Measurements from ENCODE around the gene WFDC13. TPM values are rescaled to one million over a fixed set of nuclear protein-coding genes. Genes with fewer than 3 reads are reported as not detected.
"Not testable (repeated sequence)": the region's sequence is repeated elsewhere in the genome, so short reads cannot be mapped to it uniquely, and the experiment has no call there.

Gene WFDC13, protein sequence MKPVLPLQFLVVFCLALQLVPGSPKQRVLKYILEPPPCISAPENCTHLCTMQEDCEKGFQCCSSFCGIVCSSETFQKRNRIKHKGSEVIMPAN
- not detected for total RNA-seq

DNA sequence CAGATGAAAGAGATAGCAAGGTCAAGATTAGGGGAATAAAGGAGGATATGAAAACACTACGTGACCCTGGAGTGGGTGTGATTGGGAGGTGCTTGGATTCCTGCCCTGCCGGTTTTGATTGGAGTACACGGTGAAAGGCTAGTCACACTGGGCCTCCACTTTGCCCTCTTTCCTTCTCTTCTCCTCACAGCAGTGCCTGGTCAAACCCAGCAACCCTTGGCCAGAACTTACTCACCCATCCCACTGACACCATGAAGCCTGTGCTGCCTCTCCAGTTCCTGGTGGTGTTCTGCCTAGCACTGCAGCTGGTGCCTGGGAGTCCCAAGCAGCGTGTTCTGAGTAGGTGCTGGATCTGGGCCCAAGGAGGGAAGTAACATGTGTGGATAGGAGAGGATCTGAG, at the start of gene WFDC13:
TSS of gene WFDC13 (plus strand) at position 166 of the 400 bp plus-strand sequence. CDS start at position 252, 86 bp downstream.
- ATAC-seq (replicated peaks): no peak
- H3K36me3 Mint-ChIP-seq (ENCODE audit: low read depth): no peaks in the 10 kb centered on the region
- no peaks in the 10 kb centered on the region for H3K4me1 Mint-ChIP-seq
- H3K27ac Mint-ChIP-seq: no peak within 1 kb of the TSS
- peaks cover 15% of the 10 kb centered on the region for H3K27me3 Mint-ChIP-seq
- no peaks in the 10 kb centered on the region for H3K9me3 Mint-ChIP-seq
- H3K4me3 Mint-ChIP-seq: no peak within 1 kb of the TSS

DNA sequence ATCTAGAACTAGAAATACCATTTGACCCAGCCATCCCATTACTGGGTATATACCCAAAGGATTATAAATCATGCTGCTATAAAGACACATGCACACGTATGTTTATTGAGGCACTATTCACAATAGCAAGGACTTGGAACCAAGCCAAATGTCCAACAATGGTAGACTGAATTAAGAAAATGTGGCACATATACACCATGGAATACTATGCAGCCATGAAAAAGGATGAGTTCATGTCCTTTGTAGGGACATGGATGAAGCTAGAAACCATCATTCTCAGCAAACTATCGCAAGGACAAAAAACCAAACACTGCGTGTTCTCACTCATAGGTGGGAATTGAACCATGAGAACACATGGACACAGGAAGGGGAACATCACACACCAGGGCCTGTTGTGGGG, 44.8 kb upstream of the WFDC13 start:
- H3K9me3 Mint-ChIP-seq; ATAC-seq (replicated peaks): not testable (repeated sequence)

DNA sequence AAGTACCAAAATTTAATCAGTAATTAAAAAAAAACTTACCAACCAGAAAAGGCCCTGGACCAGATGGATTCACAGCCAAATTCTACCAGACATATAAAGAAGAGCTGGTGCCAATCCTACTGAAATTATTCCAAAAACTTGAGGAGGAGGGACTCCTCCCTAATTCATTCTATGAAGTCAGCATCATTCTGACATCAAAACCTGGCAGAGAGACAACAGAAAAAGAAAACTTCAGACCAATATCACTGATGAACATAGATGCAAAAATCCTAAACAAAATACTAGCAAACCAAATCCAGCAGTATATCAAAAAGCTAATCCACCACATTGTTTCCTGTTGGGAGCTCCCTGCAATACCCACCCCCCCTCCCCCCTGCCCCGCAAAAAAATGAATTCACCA, 31.7 kb upstream of the WFDC13 start, which contains the start of gene WFDC11:
TSS of gene WFDC11 (minus strand) at position 101 of the 400 bp plus-strand sequence. CDS start 19,639 bp downstream, outside the sequence.
- Mint-ChIP-seq H3K4me3 (no peak within 1 kb of the TSS), H3K4me1 (no peaks in the 10 kb centered on the region), H3K9me3 (no peaks in the 10 kb centered on the region), H3K27me3 (peaks cover 23% of the 10 kb centered on the region), H3K36me3 (ENCODE audit: low read depth) (no peaks in the 10 kb centered on the region), H3K27ac (no peak within 1 kb of the TSS)
- ATAC-seq (replicated peaks): no peak

More for the DNA sequence above, 44.8 kb upstream of the WFDC13 start:
- H3K27me3 Mint-ChIP-seq; H3K4me1 Mint-ChIP-seq; H3K4me3 Mint-ChIP-seq; H3K36me3 Mint-ChIP-seq (ENCODE audit: low read depth); H3K27ac Mint-ChIP-seq: not testable (repeated sequence)

DNA sequence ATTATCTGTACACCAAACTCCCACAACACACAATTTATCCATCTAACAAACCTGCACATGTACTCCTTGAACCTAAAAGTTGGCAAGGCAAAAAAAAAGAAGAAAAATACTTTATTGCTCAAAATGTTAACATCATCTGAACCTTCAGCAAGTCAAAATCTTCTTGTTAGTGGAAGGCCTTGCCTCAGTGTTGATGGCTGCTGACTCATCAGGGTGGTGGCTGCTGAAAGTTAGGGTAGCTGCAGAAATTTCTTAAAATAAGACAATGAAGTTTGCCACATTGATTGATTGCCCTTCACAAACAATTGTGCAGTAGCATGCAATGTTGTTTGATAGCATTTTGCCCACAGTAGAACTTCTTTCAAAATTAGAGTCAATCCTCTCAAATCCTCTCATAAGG, 29.1 kb upstream of the WFDC13 start:
- Mint-ChIP-seq H3K36me3 (ENCODE audit: low read depth) (no peaks in the 10 kb centered on the region), H3K4me3 (no peak overlapping the region), H3K27me3 (peaks cover 27% of the 10 kb centered on the region), H3K9me3 (peaks cover 1% of the 10 kb centered on the region), H3K27ac (no peak overlapping the region), H3K4me1 (no peaks in the 10 kb centered on the region)
- no peak for ATAC-seq (replicated peaks)

DNA sequence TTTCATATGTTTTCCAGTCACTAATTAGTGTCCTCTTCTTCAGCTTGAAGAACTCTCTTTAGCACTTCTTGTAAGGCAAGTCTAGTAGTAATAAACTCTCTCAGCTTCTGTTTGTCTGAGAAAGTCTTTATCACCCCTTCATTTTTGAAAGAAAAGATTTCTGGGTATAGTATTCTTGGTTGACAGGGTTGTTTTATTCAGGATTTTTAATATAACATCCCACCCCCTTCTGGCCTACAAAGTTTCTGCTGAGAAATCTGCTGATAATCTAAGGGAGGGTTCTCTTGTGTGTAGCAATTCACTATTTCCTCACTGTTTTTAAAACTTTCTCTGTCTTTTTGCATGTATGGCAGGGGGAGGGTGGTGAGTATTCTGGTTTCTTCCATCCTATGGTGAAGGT, 22.2 kb upstream of the WFDC13 start:
- no peak for ATAC-seq (replicated peaks)
- Mint-ChIP-seq H3K27ac (no peak overlapping the region), H3K36me3 (ENCODE audit: low read depth) (no peaks in the 10 kb centered on the region), H3K9me3 (peaks cover 10% of the 10 kb centered on the region), H3K27me3 (peaks cover 19% of the 10 kb centered on the region), H3K4me1 (no peaks in the 10 kb centered on the region), H3K4me3 (no peak overlapping the region)

DNA sequence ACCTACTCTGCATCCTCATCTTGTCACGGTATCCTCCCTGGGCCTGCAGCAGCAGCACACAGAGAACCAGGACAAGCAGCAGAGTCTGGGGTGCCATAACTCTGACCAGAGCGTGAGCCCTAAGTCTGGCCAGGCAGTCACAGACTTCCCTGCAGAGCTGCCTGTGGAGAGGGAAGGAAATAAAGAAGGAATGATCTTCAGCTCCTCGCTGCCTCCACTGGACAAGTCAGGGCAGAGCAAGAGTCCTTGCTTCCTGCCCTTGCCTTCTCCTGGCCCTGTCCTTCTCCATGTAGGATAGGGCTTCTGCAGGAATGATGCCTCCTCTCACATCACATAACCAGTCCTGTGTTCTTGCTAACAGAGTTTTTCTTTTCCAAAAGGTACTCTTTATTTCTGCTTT, 15.9 kb upstream of the WFDC13 start:
- Mint-ChIP-seq H3K27me3 (peaks cover 18% of the 10 kb centered on the region), H3K27ac (no peak overlapping the region), H3K9me3 (peaks cover 3% of the 10 kb centered on the region), H3K36me3 (ENCODE audit: low read depth) (no peaks in the 10 kb centered on the region), H3K4me3 (no peak overlapping the region), H3K4me1 (no peaks in the 10 kb centered on the region)
- ATAC-seq (replicated peaks): no peak

DNA sequence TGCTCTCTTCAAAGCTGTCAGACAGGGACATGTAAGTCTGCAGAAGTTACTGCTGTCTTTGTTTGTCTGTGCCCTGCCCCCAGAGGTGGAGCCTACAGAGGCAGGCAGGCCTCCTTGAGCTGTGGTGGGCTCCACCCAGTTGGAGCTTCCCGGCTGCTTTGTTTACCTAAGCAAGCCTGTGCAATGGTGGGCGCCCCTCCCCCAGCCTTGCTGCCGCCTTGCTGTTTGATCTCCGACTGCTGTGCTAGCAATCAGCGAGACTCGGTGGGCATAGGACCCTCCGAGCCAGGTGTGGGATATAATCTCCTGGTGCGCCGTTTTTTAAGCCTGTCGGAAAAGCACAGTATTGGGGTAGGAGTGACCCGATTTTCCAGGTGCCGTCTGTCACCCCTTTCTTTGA, 8.5 kb upstream of the WFDC13 start:
- not testable (repeated sequence) for H3K27ac Mint-ChIP-seq; H3K36me3 Mint-ChIP-seq (ENCODE audit: low read depth); ATAC-seq (replicated peaks); H3K4me3 Mint-ChIP-seq; H3K9me3 Mint-ChIP-seq; H3K4me1 Mint-ChIP-seq
- peaks cover 37% of the 10 kb centered on the region for H3K27me3 Mint-ChIP-seq

DNA sequence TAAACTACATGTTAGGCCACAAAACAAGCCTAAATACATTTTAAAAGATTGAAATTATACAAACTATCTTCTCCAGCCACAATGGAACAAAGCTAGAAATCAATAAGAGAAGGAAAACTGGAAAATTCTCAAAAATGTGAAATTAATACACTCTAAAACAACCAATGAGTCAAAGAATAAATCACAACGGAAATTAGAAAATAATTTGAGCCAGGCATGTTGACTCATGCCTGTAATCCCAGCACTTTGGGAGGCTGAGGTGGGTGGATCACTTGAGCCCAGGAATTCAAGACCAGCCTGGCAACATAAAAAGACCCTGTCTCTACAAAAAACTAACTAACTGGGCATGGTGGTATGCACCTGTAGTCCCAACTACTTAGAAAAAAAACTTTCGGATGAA, 6.3 kb upstream of the WFDC13 start:
- no peaks in the 10 kb centered on the region for H3K4me1 Mint-ChIP-seq
- H3K27me3 Mint-ChIP-seq: peaks cover 37% of the 10 kb centered on the region
- no peak for ATAC-seq (replicated peaks)
- no peak overlapping the region for H3K27ac Mint-ChIP-seq
- H3K9me3 Mint-ChIP-seq: peaks cover 3% of the 10 kb centered on the region
- no peaks in the 10 kb centered on the region for H3K36me3 Mint-ChIP-seq (ENCODE audit: low read depth)
- no peak overlapping the region for H3K4me3 Mint-ChIP-seq

DNA sequence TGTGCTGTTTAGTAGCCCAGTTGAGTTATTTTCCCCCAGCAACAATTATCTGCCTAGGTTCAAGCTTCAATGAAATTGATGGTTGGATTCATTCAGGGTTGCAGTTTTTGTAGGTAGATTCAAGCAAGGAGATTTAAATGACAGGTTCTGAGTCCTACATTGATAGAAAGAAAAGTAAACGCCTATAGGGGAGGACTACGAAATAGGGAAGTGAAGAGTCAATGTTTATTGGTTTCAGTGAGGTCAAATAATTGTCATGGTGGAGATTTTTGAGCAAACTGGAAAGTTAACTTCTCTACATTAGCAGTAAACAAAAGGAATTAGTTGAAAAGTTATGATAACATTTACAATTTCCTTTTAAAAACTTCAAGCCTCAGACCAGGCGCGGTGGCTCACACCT, 734 bp upstream of the WFDC13 start:
- Mint-ChIP-seq H3K36me3 (ENCODE audit: low read depth) (no peaks in the 10 kb centered on the region), H3K4me3 (no peak overlapping the region), H3K27me3 (peaks cover 19% of the 10 kb centered on the region), H3K27ac (no peak overlapping the region), H3K9me3 (no peaks in the 10 kb centered on the region), H3K4me1 (no peaks in the 10 kb centered on the region)
- no peak for ATAC-seq (replicated peaks)

DNA sequence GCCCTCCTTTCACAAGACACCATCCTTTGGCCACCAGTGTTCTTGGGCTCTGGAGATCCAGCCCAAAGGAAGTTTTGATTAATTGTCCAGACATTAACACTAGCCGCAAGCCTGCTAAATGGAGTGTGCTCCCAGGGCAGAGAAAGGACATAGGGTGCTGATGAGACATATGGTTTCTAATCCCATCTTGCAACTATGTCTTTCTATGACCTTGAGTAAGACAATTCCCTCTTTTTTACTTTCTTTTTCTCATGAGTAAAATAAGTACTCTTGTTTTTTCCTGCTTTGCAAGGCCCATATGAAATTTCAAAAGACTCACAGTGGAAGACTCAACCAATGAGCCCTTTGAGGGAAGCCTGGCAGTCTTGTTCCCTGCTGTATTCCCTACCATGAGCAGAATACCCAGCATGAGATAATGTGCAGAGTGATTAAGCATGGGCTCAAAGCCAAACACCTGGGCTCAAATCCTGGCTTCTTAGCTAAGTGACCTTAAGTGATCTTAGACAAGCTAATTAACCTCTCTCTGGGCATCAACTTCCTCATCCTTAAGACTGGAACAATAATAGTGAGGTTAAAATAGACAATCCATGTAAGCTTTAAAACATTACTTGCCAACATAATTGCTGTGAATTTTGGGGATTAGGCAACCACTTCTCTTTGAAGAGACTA, 3.3 kb downstream of the WFDC13 start, which contains the start of gene WFDC10B:
TSS of gene WFDC10B (minus strand) at position 51 of the 669 bp plus-strand sequence. CDS start 19,027 bp downstream, outside the sequence.
- ATAC-seq (replicated peaks): no peak
- H3K27me3 Mint-ChIP-seq: peaks cover 28% of the 10 kb centered on the region
- H3K4me1 Mint-ChIP-seq: no peaks in the 10 kb centered on the region
- H3K9me3 Mint-ChIP-seq: no peaks in the 10 kb centered on the region
- H3K36me3 Mint-ChIP-seq (ENCODE audit: low read depth): no peaks in the 10 kb centered on the region
- H3K27ac Mint-ChIP-seq: no peak within 1 kb of the TSS
- H3K4me3 Mint-ChIP-seq: no peak within 1 kb of the TSS

DNA sequence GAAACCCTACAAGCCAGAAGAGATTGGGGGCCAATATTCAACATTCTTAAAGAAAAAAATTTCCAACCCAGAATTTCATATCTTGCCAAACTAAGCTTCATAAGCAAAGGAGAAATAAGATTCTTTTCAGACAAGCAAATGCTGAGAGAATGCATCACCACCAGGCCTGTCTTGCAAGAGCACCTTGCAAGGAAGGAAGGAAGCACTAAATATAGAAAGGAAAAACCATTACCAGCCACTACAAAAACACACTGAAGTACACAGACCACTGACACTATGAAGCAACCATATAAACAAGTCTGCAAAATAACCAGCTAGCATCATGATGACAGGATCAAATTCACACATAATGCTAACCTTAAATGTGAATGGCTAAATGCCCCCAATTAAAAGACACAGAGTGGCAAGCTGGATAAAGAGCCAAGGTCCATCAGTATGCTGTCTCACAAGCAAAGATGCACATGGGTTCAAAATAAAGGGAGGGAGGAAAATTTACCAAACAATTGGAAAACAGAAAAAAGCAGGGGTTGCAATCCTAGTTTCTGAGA, 14.4 kb downstream of the WFDC13 start:
- peaks cover 49% of the 10 kb centered on the region for H3K27me3 Mint-ChIP-seq
- ATAC-seq (replicated peaks); H3K4me3 Mint-ChIP-seq; H3K36me3 Mint-ChIP-seq (ENCODE audit: low read depth); H3K9me3 Mint-ChIP-seq; H3K27ac Mint-ChIP-seq; H3K4me1 Mint-ChIP-seq: not testable (repeated sequence)

DNA sequence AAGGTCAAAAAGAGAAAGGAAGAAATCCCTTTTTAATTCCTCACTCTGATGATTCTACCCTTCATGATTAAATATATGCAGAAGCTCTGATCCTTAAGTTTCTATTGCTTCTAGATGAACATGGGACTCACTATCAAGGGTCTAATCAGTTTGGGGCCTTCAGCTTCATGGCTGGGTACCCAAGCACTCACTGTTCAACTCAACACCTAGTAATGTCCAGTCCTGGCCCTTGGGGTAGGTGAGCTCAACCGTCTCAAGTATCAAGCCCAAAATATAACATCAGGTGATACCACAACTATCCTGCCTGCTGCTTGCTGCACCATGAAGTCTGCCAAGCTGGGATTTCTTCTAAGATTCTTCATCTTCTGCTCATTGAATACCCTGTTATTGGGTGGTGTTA, 20.2 kb downstream of the WFDC13 start, which contains the start of gene SPINT4:
TSS of gene SPINT4 (plus strand) at position 301 of the 400 bp plus-strand sequence. CDS start at position 322, 21 bp downstream.
- Mint-ChIP-seq H3K9me3 (no peaks in the 10 kb centered on the region), H3K27me3 (peaks cover 39% of the 10 kb centered on the region), H3K4me3 (no peak within 1 kb of the TSS), H3K4me1 (peaks cover 4% of the 10 kb centered on the region), H3K27ac (no peak within 1 kb of the TSS), H3K36me3 (ENCODE audit: low read depth) (no peaks in the 10 kb centered on the region)
- ATAC-seq (replicated peaks): no peak

DNA sequence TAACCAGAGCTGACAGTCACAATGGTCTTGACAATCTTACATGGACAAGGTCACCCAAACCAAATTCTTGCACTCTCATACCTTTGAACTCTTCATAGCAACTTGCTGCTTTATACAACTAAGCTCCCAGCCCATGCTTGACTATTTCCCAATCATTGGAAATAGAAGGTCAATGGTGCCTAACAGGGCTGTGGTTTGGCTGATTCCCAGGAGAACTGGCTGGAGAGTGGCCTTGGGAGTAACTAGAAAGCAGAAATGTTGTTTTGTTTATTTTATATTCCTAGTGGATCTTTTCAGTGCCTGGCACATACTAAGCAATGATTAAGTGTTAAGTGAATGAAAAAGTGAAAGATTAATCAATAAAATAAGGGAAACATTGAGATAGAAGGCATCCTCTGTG, 23.3 kb downstream of the WFDC13 start:
- peaks cover 7% of the 10 kb centered on the region for H3K4me1 Mint-ChIP-seq
- H3K9me3 Mint-ChIP-seq: no peaks in the 10 kb centered on the region
- ATAC-seq (replicated peaks): no peak
- H3K27ac Mint-ChIP-seq: no peak overlapping the region
- no peak overlapping the region for H3K4me3 Mint-ChIP-seq
- no peaks in the 10 kb centered on the region for H3K36me3 Mint-ChIP-seq (ENCODE audit: low read depth)
- peaks cover 29% of the 10 kb centered on the region for H3K27me3 Mint-ChIP-seq

DNA sequence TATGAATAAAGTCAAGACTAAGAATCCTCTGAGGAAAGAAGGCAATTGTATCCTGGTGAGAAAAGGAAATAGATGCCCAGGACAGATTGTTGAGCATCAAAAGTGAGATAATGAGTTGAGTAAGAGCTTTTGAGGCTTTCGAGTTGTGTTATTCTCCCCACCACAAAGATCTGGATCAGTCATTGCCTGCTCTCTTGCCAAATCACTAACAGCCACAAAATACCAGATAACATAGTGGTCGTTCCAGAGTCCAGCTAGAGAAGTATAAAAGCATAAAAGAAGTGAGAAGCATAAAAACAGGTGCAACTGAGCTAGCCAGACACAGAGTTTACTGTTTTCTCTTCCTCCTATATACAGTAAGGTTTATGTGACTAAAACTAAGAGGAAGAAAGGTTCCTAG, 25.2 kb downstream of the WFDC13 start:
- peaks cover 30% of the 10 kb centered on the region for H3K27me3 Mint-ChIP-seq
- no peaks in the 10 kb centered on the region for H3K36me3 Mint-ChIP-seq (ENCODE audit: low read depth)
- no peak overlapping the region for H3K4me3 Mint-ChIP-seq
- H3K4me1 Mint-ChIP-seq: peaks cover 7% of the 10 kb centered on the region
- H3K27ac Mint-ChIP-seq: no peak overlapping the region
- H3K9me3 Mint-ChIP-seq: peaks cover 6% of the 10 kb centered on the region
- ATAC-seq (replicated peaks): peak; percentile 78

DNA sequence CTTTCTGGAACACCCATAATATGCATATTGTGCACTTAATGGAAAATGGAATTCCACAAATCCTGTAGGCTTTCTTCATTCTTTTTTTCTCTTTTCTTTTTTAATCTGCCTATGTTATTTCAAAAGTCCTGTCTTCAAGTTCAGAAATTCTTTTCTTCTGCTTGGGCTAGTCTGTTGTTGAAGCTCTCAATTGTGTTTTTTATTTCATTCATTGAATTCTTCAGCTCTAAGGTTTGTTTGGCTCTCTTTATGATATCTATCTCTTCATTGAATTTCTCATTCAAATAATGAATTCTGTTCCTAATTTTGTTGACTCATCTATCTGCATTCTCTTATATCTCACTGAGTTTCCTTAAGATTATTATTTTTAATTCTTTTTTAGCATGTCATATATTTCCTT, 30.4 kb downstream of the WFDC13 start:
- peaks cover 20% of the 10 kb centered on the region for H3K27me3 Mint-ChIP-seq

More for the DNA sequence above, 30.4 kb downstream of the WFDC13 start:
- peaks cover 2% of the 10 kb centered on the region for H3K4me1 Mint-ChIP-seq
- H3K9me3 Mint-ChIP-seq: peaks cover 9% of the 10 kb centered on the region
- no peaks in the 10 kb centered on the region for H3K36me3 Mint-ChIP-seq (ENCODE audit: low read depth)
- no peak overlapping the region for H3K4me3 Mint-ChIP-seq
- H3K27ac Mint-ChIP-seq: no peak overlapping the region
- ATAC-seq (replicated peaks): no peak
